GM12865 (cell line): ENCODE measurements around the gene WDR27.
"Not testable (repeated sequence)": the region's sequence is repeated elsewhere in the genome, so short reads cannot be mapped to it uniquely, and the experiment has no call there.

Experiments
- DNase-seq: peaks from one replicate; pipeline ENCODE4 v3.0.0; 2010; ENCODE audit warnings: low read depth
- H3K4me3 ChIP-seq: 2 replicates; pipeline ENCODE4 v1.5.1; 2011; ENCODE audit warnings: mild to moderate bottlenecking, low read depth, low read length, control low read depth
- TF ChIP-seq, protein P1 (sequence below): IDR thresholded peaks from 2 replicates; pipeline ENCODE4 v1.5.1; 2011; ENCODE audit warnings: low read length, control low read depth, low read depth, inconsistent platforms; ENCODE audit not compliant: insufficient read depth; ENCODE audit errors: missing control alignments

WDR27 gene

GRCh38 chr6:169528755-169529154 is 173.1 kb downstream of the WDR27 start:
- TF ChIP-seq, protein P1, sequence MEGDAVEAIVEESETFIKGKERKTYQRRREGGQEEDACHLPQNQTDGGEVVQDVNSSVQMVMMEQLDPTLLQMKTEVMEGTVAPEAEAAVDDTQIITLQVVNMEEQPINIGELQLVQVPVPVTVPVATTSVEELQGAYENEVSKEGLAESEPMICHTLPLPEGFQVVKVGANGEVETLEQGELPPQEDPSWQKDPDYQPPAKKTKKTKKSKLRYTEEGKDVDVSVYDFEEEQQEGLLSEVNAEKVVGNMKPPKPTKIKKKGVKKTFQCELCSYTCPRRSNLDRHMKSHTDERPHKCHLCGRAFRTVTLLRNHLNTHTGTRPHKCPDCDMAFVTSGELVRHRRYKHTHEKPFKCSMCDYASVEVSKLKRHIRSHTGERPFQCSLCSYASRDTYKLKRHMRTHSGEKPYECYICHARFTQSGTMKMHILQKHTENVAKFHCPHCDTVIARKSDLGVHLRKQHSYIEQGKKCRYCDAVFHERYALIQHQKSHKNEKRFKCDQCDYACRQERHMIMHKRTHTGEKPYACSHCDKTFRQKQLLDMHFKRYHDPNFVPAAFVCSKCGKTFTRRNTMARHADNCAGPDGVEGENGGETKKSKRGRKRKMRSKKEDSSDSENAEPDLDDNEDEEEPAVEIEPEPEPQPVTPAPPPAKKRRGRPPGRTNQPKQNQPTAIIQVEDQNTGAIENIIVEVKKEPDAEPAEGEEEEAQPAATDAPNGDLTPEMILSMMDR: no peak
- no peak overlapping the region for H3K4me3 ChIP-seq
- no peak for DNase-seq

- H3K4me3 ChIP-seq: no peak overlapping the region
- no peak for DNase-seq
- TF ChIP-seq, protein P1: no peak
Observed at GRCh38 chr6:169527306-169527705, 174.5 kb downstream of the WDR27 start.

DNA sequence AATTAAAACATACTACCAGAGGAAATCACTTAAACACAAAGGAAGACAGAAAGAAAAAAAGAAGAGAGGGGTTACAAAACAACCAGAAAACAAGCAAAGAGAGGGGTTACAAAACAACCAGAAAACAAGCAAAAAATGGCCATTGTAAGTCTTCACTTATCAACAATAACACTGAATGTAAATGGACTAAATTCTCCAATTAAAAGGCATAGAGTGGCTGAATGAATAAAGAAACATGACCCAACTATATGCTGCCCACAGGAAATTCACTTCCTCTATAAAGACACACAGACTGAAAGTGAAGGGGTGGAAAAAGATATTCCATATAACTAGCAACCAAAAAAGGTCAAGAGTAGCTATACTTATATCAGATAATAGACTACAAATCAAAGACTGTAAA is 180.0 kb downstream of the WDR27 start:
- no peak overlapping the region for H3K4me3 ChIP-seq
- TF ChIP-seq, protein P1: no peak
- DNase-seq: no peak

DNA sequence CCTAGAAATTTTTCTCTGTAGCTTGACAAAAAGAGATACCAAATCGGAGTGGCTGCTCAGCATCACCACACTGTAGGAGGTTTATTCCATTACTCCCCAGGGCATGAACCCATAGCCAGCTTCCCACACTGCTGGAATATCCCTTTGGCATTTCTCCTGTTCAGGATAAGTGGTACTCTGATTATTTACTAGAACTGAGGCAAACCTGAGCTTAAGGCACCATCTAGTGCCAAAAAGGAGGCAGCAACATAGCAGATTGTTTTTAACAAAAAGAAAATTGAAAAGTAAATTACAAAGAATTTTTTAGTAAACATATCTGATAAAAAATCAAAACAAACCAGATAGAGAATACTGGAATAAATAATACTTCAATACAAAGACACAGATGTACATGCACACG is 181.7 kb downstream of the WDR27 start:
- H3K4me3 ChIP-seq: no peak overlapping the region
- no peak for DNase-seq
- TF ChIP-seq, protein P1: no peak

DNA sequence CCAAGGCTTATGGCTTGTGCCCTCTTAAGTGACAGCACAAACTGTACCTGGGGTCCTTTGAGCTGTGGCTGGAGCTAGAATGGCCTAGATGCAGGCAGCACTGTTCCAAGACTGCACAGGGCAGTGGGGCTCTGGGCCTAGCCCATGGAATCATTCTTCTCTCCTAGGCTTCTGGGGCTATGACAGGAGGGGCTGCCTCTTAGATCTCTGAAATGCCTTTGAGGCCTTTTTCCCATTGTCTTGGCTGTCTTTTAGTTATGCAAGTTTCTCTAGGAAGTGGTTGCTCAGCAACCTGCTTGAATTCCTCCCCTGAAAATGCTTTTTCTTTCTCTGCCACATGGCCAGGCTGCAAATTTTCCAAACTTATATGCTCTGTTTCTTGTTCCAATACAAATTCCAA is 183.4 kb downstream of the WDR27 start:
- no peak for DNase-seq
- H3K4me3 ChIP-seq: no peak overlapping the region
- TF ChIP-seq, protein P1: no peak

DNA sequence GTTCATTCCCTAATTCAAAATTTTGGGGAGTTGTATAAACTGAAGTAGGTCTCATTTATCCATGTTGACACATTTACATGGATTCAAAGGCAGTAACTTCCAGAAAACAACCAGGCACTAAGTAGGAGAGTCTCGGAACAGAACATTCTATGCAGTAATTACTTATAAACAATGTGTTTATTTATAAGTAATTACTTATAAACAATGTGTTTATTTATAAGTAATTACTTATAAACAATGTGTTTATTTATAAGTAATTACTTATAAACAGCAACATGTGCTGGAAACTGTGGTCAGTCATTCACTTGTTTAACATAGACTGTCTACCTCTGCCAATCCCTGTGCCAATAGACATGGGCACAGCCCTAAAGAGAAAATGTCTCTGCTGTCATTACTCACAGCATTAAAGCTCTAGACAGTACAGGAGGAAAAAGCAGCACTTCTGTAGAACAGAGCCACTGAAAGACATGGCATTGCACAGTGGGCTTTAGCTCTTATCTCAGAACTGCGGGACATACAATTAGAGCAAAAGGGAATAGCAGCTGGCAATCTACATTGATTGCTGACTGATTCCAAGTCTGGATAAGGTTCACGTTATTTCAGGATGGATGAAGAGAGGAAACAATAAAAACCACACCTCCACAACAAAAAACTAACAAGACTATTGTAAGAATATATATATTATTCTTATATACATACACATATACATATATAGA is 188.2 kb downstream of the WDR27 start:
- no peak for DNase-seq
- H3K4me3 ChIP-seq: no peak overlapping the region
- TF ChIP-seq, protein P1: no peak

DNA sequence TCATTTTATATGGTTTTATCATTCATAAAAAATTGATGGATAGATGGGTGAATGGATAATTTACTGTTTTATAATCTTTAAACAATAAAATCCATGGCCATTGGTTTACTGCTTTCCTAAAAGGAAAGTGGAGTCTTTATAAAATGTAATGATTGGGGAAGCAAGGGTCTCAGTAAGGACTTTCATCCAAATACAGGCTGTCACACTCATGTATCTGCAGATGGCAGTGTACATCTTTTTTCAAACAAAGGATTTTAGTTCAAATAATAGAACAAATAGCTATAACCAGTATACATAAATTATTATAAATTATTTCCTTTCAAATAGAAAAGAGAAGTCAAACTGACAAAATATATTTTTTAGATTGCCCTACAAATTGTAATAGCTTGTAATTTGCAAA is 190.0 kb downstream of the WDR27 start:
- not testable (repeated sequence) for H3K4me3 ChIP-seq, DNase-seq
